ENCODE measurements around the gene PLOD2. TPM values are rescaled to one million over a fixed set of nuclear protein-coding genes. Genes with fewer than 3 reads are reported as not detected.

The PLOD2 gene
- total RNA-seq, 1 experiment from 2014 or later = 19.3 TPM

GRCh38 chr3:146110161-146110560, 50.8 kb downstream of the PLOD2 start:
- H3K9ac ChIP-seq (ENCODE audit: extremely low read depth, insufficient read length, low read length) = no peak overlapping the region
- H2BK20ac ChIP-seq (ENCODE audit: low read depth, low read length, poor library complexity, severe bottlenecking) = no peak overlapping the region
- no peak overlapping the region for H4K8ac ChIP-seq (replicated peaks; ENCODE audit: insufficient read length, low read depth, low read length)
- H2BK5ac ChIP-seq (ENCODE audit: insufficient read length, low read length) = no peak overlapping the region
- no peak overlapping the region for H4K91ac ChIP-seq (ENCODE audit: insufficient read length, low read depth, low read length)
- no peak overlapping the region for H3K4ac ChIP-seq (ENCODE audit: low read depth, low read length)
- H3K36me3 Mint-ChIP-seq (ENCODE audit: insufficient read depth in 1 of 3, low read depth in 3 of 3) = peaks cover 22 to 31% (median 29%) of the 10 kb centered on the region in 3 experiments
- no peak overlapping the region for H3K14ac ChIP-seq (ENCODE audit: insufficient read depth, low read length)
- H3K79me1 ChIP-seq (ENCODE audit: insufficient read depth, low read depth, low read length, poor library complexity, severe bottlenecking) = no peaks in the 10 kb centered on the region
- no peaks in the 10 kb centered on the region for H3K4me1 ChIP-seq (ENCODE audit: insufficient read depth, low read length)
- H3K23ac ChIP-seq (ENCODE audit: insufficient read length, low read depth, low read length) = no peak overlapping the region
- H2BK120ac ChIP-seq (ENCODE audit: low read depth, low read length, poor library complexity, severe bottlenecking) = no peak overlapping the region
- H2BK15ac ChIP-seq (ENCODE audit: low read depth, low read length) = no peak overlapping the region
- DNase-seq = no peak
- H3K79me2 ChIP-seq (ENCODE audit: insufficient read depth, low read length) = no peaks in the 10 kb centered on the region
- H3T11ph ChIP-seq (ENCODE audit: low read length) = no peak overlapping the region
- no peak overlapping the region; a peak in 1 of 7 replicates for H3K27ac Mint-ChIP-seq
- no peak overlapping the region for H4K5ac ChIP-seq (ENCODE audit: insufficient read length, low read depth, low read length)
- no peak overlapping the region for H3K18ac ChIP-seq (ENCODE audit: insufficient read length, low read depth, low read length)
- H3K9me3 Mint-ChIP-seq = peaks cover 20% of the 10 kb centered on the region in 2 experiments
- H3K56ac ChIP-seq (ENCODE audit: insufficient read length, low read depth, low read length) = no peak overlapping the region
- no CpG with 5 or more reads among the region's 1 CpG for WGBS (ENCODE audit: extremely low coverage, insufficient read length, low lambda C conversion rate)
- no peaks in the 10 kb centered on the region for H4K20me1 ChIP-seq (ENCODE audit: control insufficient read depth, insufficient read depth, insufficient read length)
- no peak overlapping the region for H2AK5ac ChIP-seq (ENCODE audit: insufficient read length, low read length)
- H3K27me3 Mint-ChIP-seq (ENCODE audit: low read depth) = no peaks in the 10 kb centered on the region
- no peaks in the 10 kb centered on the region for H3K23me2 ChIP-seq (ENCODE audit: insufficient read length, low read depth, low read length, poor library complexity, severe bottlenecking)
- H2AFZ ChIP-seq (ENCODE audit: low read length) = no peak overlapping the region
- H3K27me3 ChIP-seq (ENCODE audit: insufficient read depth, low read length) = no peaks in the 10 kb centered on the region
- H2BK12ac ChIP-seq (ENCODE audit: insufficient read length, low read depth, low read length) = no peak overlapping the region
- no peak overlapping the region for H3K4me2 ChIP-seq (ENCODE audit: insufficient read depth, insufficient read length, low read length)
- H3K4me3 Mint-ChIP-seq = no peak overlapping the region
- H3K27ac ChIP-seq (ENCODE audit: insufficient read length, low read depth, low read length) = no peak overlapping the region
- H3K9me3 ChIP-seq (ENCODE audit: control insufficient read depth, low read depth, low read length) = no peaks in the 10 kb centered on the region
- H3K4me1 Mint-ChIP-seq = no peaks in the 10 kb centered on the region
- TF ChIP-seq CTCF (conservative IDR thresholded peaks at IDR 0.05) = no peak

All from H9 (cell line).